H1 (cell line): ENCODE results near the gene TRIM71. TPM values are rescaled to one million over a fixed set of nuclear protein-coding genes. Genes with fewer than 3 reads are reported as not detected.

Source experiments
- CTCF ChIA-PET: fragments of 300-600 bp; sonication (Branson Sonifier 250); formaldehyde crosslinking; loops from one replicate; lab custom pipeline; 2021; ENCODE audit not compliant: partially characterized antibody; lab: Charles Lee
- POLR2A ChIA-PET: fragments of 300-600 bp; sonication (Branson Sonifier 250); formaldehyde crosslinking; loops from one replicate; lab custom pipeline; 2021; ENCODE audit warnings: inconsistent platforms; ENCODE audit not compliant: partially characterized antibody; lab: Charles Lee
- DNase-seq, 2 experiments: peaks; one replicate each; pipeline versions ENCODE4 v3.0.0 to v3.0.0-alpha.2; 2010 to 2022; ENCODE audit warnings: low spot score in 2 of 2, low read depth in 1 of 2, mixed read lengths in 1 of 2
- FAIRE-seq: peaks from 2 replicates; lab custom pipeline; 2011; peaks lifted over from hg19 to GRCh38; lab: Jason Lieb, UNC
- H2AFZ ChIP-seq: 2 replicates; pipeline ENCODE4 v1.8.1; 2012; ENCODE audit warnings: low read length, inconsistent platforms
- H2AK5ac ChIP-seq: 2 replicates; pipeline ENCODE4 v1.6.1; 2013; ENCODE audit warnings: low read depth, low read length
- H2BK120ac ChIP-seq: replicated peaks from 2 replicates; pipeline ENCODE3; 2013; ENCODE audit warnings: low read depth, low read length, inconsistent platforms
- H2BK12ac ChIP-seq: 2 replicates; pipeline ENCODE4 v1.6.1; 2013; ENCODE audit warnings: low read depth, low read length
- H2BK15ac ChIP-seq: 2 replicates; pipeline ENCODE4 v1.6.1; 2013; ENCODE audit warnings: low read length
- H2BK20ac ChIP-seq: 2 replicates; pipeline ENCODE4 v1.6.1; 2013; ENCODE audit warnings: low read length
- H2BK5ac ChIP-seq: 2 replicates; pipeline ENCODE4 v1.6.1; 2013; ENCODE audit warnings: low read depth, low read length
- H3K14ac ChIP-seq: 2 replicates; pipeline ENCODE4 v1.6.1; 2013; ENCODE audit warnings: inconsistent platforms; ENCODE audit not compliant: insufficient read length
- H3K18ac ChIP-seq: 2 replicates; pipeline ENCODE4 v1.6.1; 2013; ENCODE audit warnings: low read length; ENCODE audit errors: extremely low read depth
- H3K23ac ChIP-seq: 2 replicates; pipeline ENCODE4 v1.6.1; 2013; ENCODE audit warnings: inconsistent platforms; ENCODE audit not compliant: insufficient read length
- H3K23me2 ChIP-seq: 2 replicates; pipeline ENCODE4 v1.6.1; 2013; ENCODE audit warnings: low read depth, low read length
- H3K27ac ChIP-seq: 2 replicates; pipeline ENCODE4 v1.6.1; 2011; ENCODE audit warnings: low read depth, low read length, inconsistent platforms
- H3K27me3 ChIP-seq, 4 experiments: replicated peaks in 1 of 4; 1 replicate in 1 of 4; 2 replicates in 3 of 4; pipeline versions ENCODE4 v1.6.1 to v1.8.1; 2011 to 2013; ENCODE audit warnings: low read length in 3 of 4, mild to moderate bottlenecking in 3 of 4, inconsistent platforms in 2 of 4, mixed read lengths in 2 of 4, moderate library complexity in 1 of 4; ENCODE audit not compliant: control insufficient read depth in 3 of 4, insufficient read depth in 3 of 4; ENCODE audit errors: extremely low read depth in 1 of 4
- H3K36me3 ChIP-seq, 4 experiments: 2 replicates each; pipeline versions ENCODE4 v1.6.1 to v1.8.1; 2011 to 2013; ENCODE audit warnings: mild to moderate bottlenecking in 4 of 4, low read length in 3 of 4, moderate library complexity in 2 of 4, control low read depth in 1 of 4, inconsistent platforms in 1 of 4; ENCODE audit not compliant: insufficient read depth in 4 of 4, control insufficient read depth in 2 of 4
- H3K4ac ChIP-seq: replicated peaks from 2 replicates; pipeline ENCODE3; 2013; ENCODE audit warnings: low read length, low read depth, mixed read lengths, inconsistent platforms; ENCODE audit not compliant: insufficient read length
- H3K4me1 ChIP-seq, 4 experiments: replicated peaks in 1 of 4; 1 replicate in 1 of 4; 2 replicates in 3 of 4; pipeline versions ENCODE4 v1.6.1 to v1.8.1; 2011 to 2013; ENCODE audit warnings: low read length in 3 of 4, inconsistent platforms in 2 of 4, mixed read lengths in 1 of 4; ENCODE audit not compliant: insufficient read depth in 4 of 4, control insufficient read depth in 3 of 4
- H3K4me2 ChIP-seq, 2 experiments: 2 replicates each; pipeline versions ENCODE4 v1.6.1 to v1.8.1; 2011 to 2013; ENCODE audit warnings: low read depth in 2 of 2, low read length in 2 of 2, control low read depth in 1 of 2, inconsistent platforms in 1 of 2, mild to moderate bottlenecking in 1 of 2; ENCODE audit not compliant: insufficient read depth in 1 of 2
- H3K4me3 ChIP-seq, 4 experiments: fragments of 200-600, 300-600 bp in 1 of 4; sonication (generic), shearing (Covaris generic), sonication (Bioruptor Twin) in 1 of 4; 2 replicates each; pipeline versions ENCODE4 v1.5.1 to v1.8.1; 2011 to 2016; ENCODE audit warnings: low read length in 4 of 4, low read depth in 3 of 4, control low read depth in 2 of 4, inconsistent platforms in 2 of 4, mild to moderate bottlenecking in 2 of 4, mixed read lengths in 1 of 4, moderate library complexity in 1 of 4; ENCODE audit not compliant: insufficient read depth in 2 of 4; ENCODE audit errors: extremely low read depth in 1 of 4
- H3K56ac ChIP-seq: replicated peaks from 2 replicates; pipeline ENCODE3; 2013; ENCODE audit warnings: low read depth, mild to moderate bottlenecking, mixed read lengths, low read length, inconsistent platforms; ENCODE audit not compliant: insufficient read length
- H3K79me1 ChIP-seq: 2 replicates; pipeline ENCODE4 v1.6.1; 2013; ENCODE audit warnings: low read depth, low read length, control low read depth
- H3K79me2 ChIP-seq, 2 experiments: 2 replicates each; pipeline versions ENCODE4 v1.6.1 to v1.8.1; 2012 to 2013; ENCODE audit warnings: low read length in 2 of 2, mild to moderate bottlenecking in 2 of 2, inconsistent platforms in 1 of 2; ENCODE audit not compliant: insufficient read depth in 2 of 2, control insufficient read depth in 1 of 2
- H3K9ac ChIP-seq, 4 experiments: replicated peaks in 1 of 4; 1 replicate in 1 of 4; 2 replicates in 3 of 4; pipeline versions ENCODE4 v1.6.1 to v1.8.1; 2011 to 2013; ENCODE audit warnings: low read depth in 3 of 4, low read length in 3 of 4, control low read depth in 2 of 4, mild to moderate bottlenecking in 2 of 4, moderate library complexity in 2 of 4, inconsistent platforms in 1 of 4; ENCODE audit errors: extremely low read depth in 1 of 4
- H3K9me3 ChIP-seq, 2 experiments: 2 replicates each; pipeline versions ENCODE4 v1.6.1 to v1.8.1; 2012 to 2013; ENCODE audit warnings: mild to moderate bottlenecking in 2 of 2, moderate library complexity in 2 of 2, control low read depth in 1 of 2, inconsistent platforms in 1 of 2, low read depth in 1 of 2, low read length in 1 of 2, mixed read lengths in 1 of 2; ENCODE audit not compliant: insufficient read depth in 2 of 2
- H4K20me1 ChIP-seq, 2 experiments: replicated peaks in 1 of 2; 2 replicates each; pipeline versions ENCODE3 to v1.8.1; 2011 to 2013; ENCODE audit warnings: inconsistent platforms in 2 of 2, low read length in 2 of 2, mild to moderate bottlenecking in 1 of 2; ENCODE audit not compliant: insufficient read depth in 2 of 2, control insufficient read depth in 1 of 2
- H4K5ac ChIP-seq: 2 replicates; pipeline ENCODE4 v1.6.1; 2013; ENCODE audit warnings: low read length, low read depth, mixed read lengths, inconsistent platforms; ENCODE audit not compliant: insufficient read length
- H4K8ac ChIP-seq: 2 replicates; pipeline ENCODE4 v1.8.0; 2013; ENCODE audit warnings: mild to moderate bottlenecking, moderate library complexity, low read length, inconsistent platforms; ENCODE audit not compliant: insufficient read depth; ENCODE audit errors: extremely low read depth
- H4K91ac ChIP-seq: replicated peaks from 2 replicates; pipeline ENCODE3; 2013; ENCODE audit warnings: low read length, mixed read lengths, inconsistent platforms; ENCODE audit not compliant: insufficient read length
- RAD21 ChIP-seq, 2 experiments: IDR thresholded peaks in 1 of 2; conservative IDR thresholded peaks in 1 of 2; 2 replicates each; pipeline ENCODE4 v1.6.1; 2011; ENCODE audit warnings: low read depth in 2 of 2, low read length in 2 of 2, improper control_type of control experiment in 1 of 2, inconsistent platforms in 1 of 2, mild to moderate bottlenecking in 1 of 2, moderate library complexity in 1 of 2
- SRF ChIP-seq: IDR thresholded peaks from 2 replicates; pipeline ENCODE4 v1.6.1; 2011; ENCODE audit warnings: mild to moderate bottlenecking, low read depth, low read length, moderate library complexity
- WGBS, 2 experiments: shearing (Covaris generic) in 1 of 2; methylation state at CpG; one replicate each; pipeline versions ENCODE4 v1.1.6 to v1.1.7; 2013 to 2015; ENCODE audit warnings: low lambda C conversion rate in 2 of 2, mixed read lengths in 2 of 2, inconsistent platforms in 1 of 2, low coverage in 1 of 2, missing lambda C conversion rate in 1 of 2; ENCODE audit not compliant: insufficient replicate concordance in 2 of 2, insufficient coverage in 1 of 2, insufficient read length in 1 of 2; ENCODE audit errors: extremely low coverage in 1 of 2, missing lambda C conversion rate in 1 of 2; 5-methylcytosine and 5-hydroxymethylcytosine counted together
- polyA plus RNA-seq, 7 experiments: library from polyadenylated mRNA; depleted of rRNA in 3 of 7; stranded (reverse) in 5 of 7; unstranded in 2 of 7; fragments of >200 nt in 5 of 7; fragments of 200-250 nt in 2 of 7; gene quantifications; 1 replicate in 5 of 7; 2 replicates in 1 of 7; 4 replicates in 1 of 7; pipeline versions ENCODE4 v1.2.1 to v1.2.3, GENCODE V29; 2011 to 2013; ENCODE audit warnings: missing spikeins in 2 of 7, mixed read lengths in 2 of 7
- total RNA-seq: library from RNA; stranded (reverse); fragmentation: NEBNext Ultra II Directional; extraction: Animal tissue kit (Norgen Biotek cat#: 25700); gene quantifications from 2 replicates; pipeline ENCODE4 v1.2.1, GENCODE V29; 2021
- TF ChIP-seq, protein P1 (sequence below), 3 experiments: IDR thresholded peaks; 1 replicate in 2 of 3; 2 replicates in 1 of 3; pipeline versions ENCODE4 v1.5.1 to v1.6.1; 2011; ENCODE audit warnings: low read length in 3 of 3, mild to moderate bottlenecking in 3 of 3, inconsistent platforms in 2 of 3, low read depth in 1 of 3, moderate library complexity in 1 of 3; ENCODE audit not compliant: insufficient read depth in 1 of 3; ENCODE audit errors: control extremely low read depth in 1 of 3
- TF ChIP-seq, protein P2 (sequence below): IDR thresholded peaks from 2 replicates; pipeline ENCODE4 v1.6.1; 2012; ENCODE audit warnings: low read length, inconsistent platforms

The TRIM71 gene
- total and polyA plus RNA-seq, 2 of the 8 experiments (the other 6 are each of a cell fraction or from before 2014, with no cell fraction given): 53.7 to 293 TPM

DNA sequence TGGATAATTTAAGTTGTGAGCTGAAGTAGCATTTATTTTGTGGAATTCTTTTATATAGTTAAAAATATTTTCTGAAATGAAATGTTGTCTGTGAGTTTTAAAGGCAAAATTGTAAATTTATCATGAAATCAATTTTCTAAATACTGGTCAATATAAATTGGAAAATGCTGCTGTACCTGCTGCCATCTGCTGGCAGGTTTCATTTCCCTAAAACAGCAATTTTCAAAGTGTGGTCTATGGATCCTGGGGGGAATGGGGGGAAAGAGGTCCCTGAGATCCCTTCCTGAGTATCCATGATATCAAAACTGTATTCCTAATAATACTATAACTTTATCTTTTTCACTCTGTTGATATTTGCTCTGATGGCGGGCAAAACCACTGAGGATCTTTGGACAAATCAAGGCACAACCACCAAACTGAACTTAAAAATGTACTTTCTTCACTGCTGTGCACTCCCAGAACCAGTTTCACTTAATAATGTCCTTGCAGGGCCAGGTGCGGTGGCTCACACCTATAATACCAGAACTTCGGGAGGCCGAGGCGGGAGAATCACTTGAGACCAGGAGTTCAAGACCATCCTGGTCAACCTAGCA is 116.4 kb downstream of the TRIM71 start:
- H2BK12ac ChIP-seq: no peak overlapping the region
- no peak overlapping the region for H3K56ac ChIP-seq
- H3K36me3 ChIP-seq: no peaks in the 10 kb centered on the region
- H2BK20ac ChIP-seq: no peak overlapping the region
- no peak overlapping the region for H4K91ac ChIP-seq
- H2AFZ ChIP-seq: no peak overlapping the region
- H2BK120ac ChIP-seq: no peak overlapping the region
- CTCF ChIA-PET: interaction anchor here (0.7 to 2.5 kb wide), 21 partner anchors 12 to 261 kb away, joined by 3 to 10 read pairs (median 5); no protein-coding TSS in a partner anchor
- no peaks in the 10 kb centered on the region for H3K4me1 ChIP-seq
- no peaks in the 10 kb centered on the region for H3K27me3 ChIP-seq
- H2BK15ac ChIP-seq: no peak overlapping the region
- WGBS, 2 experiments: 82% methylated on average over 5 of the region's 5 CpGs; no CpG with 5 or more reads in 1 of the 2 experiments
- FAIRE-seq: peak; percentile 69
- H3K14ac ChIP-seq: no peak overlapping the region
- peaks cover 0 to 5% of the 10 kb centered on the region in 2 experiments; a peak in 1 of 4 replicates for H3K9me3 ChIP-seq
- TF ChIP-seq, protein P1, sequence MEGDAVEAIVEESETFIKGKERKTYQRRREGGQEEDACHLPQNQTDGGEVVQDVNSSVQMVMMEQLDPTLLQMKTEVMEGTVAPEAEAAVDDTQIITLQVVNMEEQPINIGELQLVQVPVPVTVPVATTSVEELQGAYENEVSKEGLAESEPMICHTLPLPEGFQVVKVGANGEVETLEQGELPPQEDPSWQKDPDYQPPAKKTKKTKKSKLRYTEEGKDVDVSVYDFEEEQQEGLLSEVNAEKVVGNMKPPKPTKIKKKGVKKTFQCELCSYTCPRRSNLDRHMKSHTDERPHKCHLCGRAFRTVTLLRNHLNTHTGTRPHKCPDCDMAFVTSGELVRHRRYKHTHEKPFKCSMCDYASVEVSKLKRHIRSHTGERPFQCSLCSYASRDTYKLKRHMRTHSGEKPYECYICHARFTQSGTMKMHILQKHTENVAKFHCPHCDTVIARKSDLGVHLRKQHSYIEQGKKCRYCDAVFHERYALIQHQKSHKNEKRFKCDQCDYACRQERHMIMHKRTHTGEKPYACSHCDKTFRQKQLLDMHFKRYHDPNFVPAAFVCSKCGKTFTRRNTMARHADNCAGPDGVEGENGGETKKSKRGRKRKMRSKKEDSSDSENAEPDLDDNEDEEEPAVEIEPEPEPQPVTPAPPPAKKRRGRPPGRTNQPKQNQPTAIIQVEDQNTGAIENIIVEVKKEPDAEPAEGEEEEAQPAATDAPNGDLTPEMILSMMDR (IDR thresholded peaks at IDR 0.05; ENCODE audit: control extremely low read depth in 1 of 3, insufficient read depth in 1 of 3, low read depth in 1 of 3, low read length in 3 of 3): peak; percentile 6 to 63 (median 55); a peak in 3 of 4 replicates
- TF ChIP-seq SRF (no peak), RAD21 (IDR thresholded peaks at IDR 0.05 in 1 of 2, conservative IDR thresholded peaks at IDR 0.05 in 1 of 2; ENCODE audit: low read depth in 2 of 2, low read length in 2 of 2) (peak; percentile 72 to 75)
- TF ChIP-seq, protein P2, sequence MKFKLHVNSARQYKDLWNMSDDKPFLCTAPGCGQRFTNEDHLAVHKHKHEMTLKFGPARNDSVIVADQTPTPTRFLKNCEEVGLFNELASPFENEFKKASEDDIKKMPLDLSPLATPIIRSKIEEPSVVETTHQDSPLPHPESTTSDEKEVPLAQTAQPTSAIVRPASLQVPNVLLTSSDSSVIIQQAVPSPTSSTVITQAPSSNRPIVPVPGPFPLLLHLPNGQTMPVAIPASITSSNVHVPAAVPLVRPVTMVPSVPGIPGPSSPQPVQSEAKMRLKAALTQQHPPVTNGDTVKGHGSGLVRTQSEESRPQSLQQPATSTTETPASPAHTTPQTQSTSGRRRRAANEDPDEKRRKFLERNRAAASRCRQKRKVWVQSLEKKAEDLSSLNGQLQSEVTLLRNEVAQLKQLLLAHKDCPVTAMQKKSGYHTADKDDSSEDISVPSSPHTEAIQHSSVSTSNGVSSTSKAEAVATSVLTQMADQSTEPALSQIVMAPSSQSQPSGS: no peak
- H3K18ac ChIP-seq: no peak overlapping the region
- no peak overlapping the region for H3K27ac ChIP-seq
- no peak overlapping the region for H3K4me3 ChIP-seq
- no peak overlapping the region for H2BK5ac ChIP-seq
- no peak overlapping the region for H3K4ac ChIP-seq
- DNase-seq: no peak
- H2AK5ac ChIP-seq: no peak overlapping the region
- H3K79me1 ChIP-seq: no peaks in the 10 kb centered on the region
- H4K5ac ChIP-seq: no peak overlapping the region
- H3K23me2 ChIP-seq: no peaks in the 10 kb centered on the region
- POLR2A ChIA-PET: interaction anchor here (1.0 to 1.1 kb wide), 2 partner anchors 74 to 117 kb away, joined by 3 to 4 read pairs; no protein-coding TSS in a partner anchor
- H3K4me2 ChIP-seq: no peak overlapping the region
- no peak overlapping the region for H3K23ac ChIP-seq
- H4K8ac ChIP-seq: no peak overlapping the region
- H4K20me1 ChIP-seq: no peaks in the 10 kb centered on the region
- no peak overlapping the region for H3K9ac ChIP-seq
- no peaks in the 10 kb centered on the region for H3K79me2 ChIP-seq
